Measurements from ENCODE around the gene ITSN2. TPM values are rescaled to one million over a fixed set of nuclear protein-coding genes. Genes with fewer than 3 reads are reported as not detected.

ITSN2 gene
- polyA plus RNA-seq, 1 donor (not counting 4 experiments of a cell fraction or from before 2014, with no cell fraction given): 19.7 TPM

GRCh38 chr2:24163186-24163585 lies 197.2 kb downstream of the ITSN2 start:
- Histone ChIP-seq H3K27ac (ENCODE audit: control insufficient read depth, insufficient read depth, low read length) (no peak overlapping the region), H3K36me3 (ENCODE audit: control insufficient read depth in 2 of 2, extremely low read depth in 1 of 2, insufficient read depth in 2 of 2, low read length in 2 of 2) (no peaks in the 10 kb centered on the region), H3K4me3 (ENCODE audit: control insufficient read depth in 2 of 3, extremely low read depth in 1 of 3, insufficient read depth in 2 of 3, low read depth in 1 of 3, low read length in 3 of 3) (no peak overlapping the region), H3K4me1 (ENCODE audit: control insufficient read depth, extremely low read depth, insufficient read depth, low read length) (no peaks in the 10 kb centered on the region), H3K9ac (ENCODE audit: control insufficient read depth, extremely low read depth, insufficient read depth, low read length) (no peak overlapping the region), H3K27me3 (ENCODE audit: control insufficient read depth, extremely low read depth, insufficient read depth, low read length) (no peaks in the 10 kb centered on the region), H3K4me2 (ENCODE audit: control insufficient read depth, extremely low read depth, insufficient read depth, low read depth, low read length) (no peak overlapping the region), H3K9me1 (ENCODE audit: control insufficient read depth, extremely low read depth, insufficient read depth, low read length) (no peaks in the 10 kb centered on the region), H3K79me2 (ENCODE audit: control insufficient read depth, insufficient read depth, low read length) (no peaks in the 10 kb centered on the region), H3K9me3 (ENCODE audit: control insufficient read depth, low read depth, low read length) (no peaks in the 10 kb centered on the region), H4K20me1 (ENCODE audit: control insufficient read depth, extremely low read depth, insufficient read depth, low read length) (no peaks in the 10 kb centered on the region), H2AFZ (ENCODE audit: control insufficient read depth, low read length) (no peak overlapping the region)
- dilution Hi-C loops (cut with MboI; ENCODE audit: extremely low pct_ligation_motif_present, low sequenced_read_pairs): no loop called here
- TF ChIP-seq EZH2 (IDR thresholded peaks at IDR 0.05; ENCODE audit: low read length) (no peak), CTCF (optimal IDR thresholded peaks at IDR 0.05 in 1 of 3, IDR thresholded peaks at IDR 0.05 in 1 of 3, conservative IDR thresholded peaks at IDR 0.05 in 1 of 3; ENCODE audit: extremely low read depth in 1 of 3, insufficient read depth in 2 of 3, low read length in 3 of 3) (no peak)
- FAIRE-seq (no peak), DNase-seq (ENCODE audit: low read depth, low spot score) (no peak)

- Histone ChIP-seq H3K9me1 (ENCODE audit: control insufficient read depth, extremely low read depth, insufficient read depth, low read length) (no peaks in the 10 kb centered on the region), H3K79me2 (ENCODE audit: control insufficient read depth, insufficient read depth, low read length) (no peaks in the 10 kb centered on the region), H4K20me1 (ENCODE audit: control insufficient read depth, extremely low read depth, insufficient read depth, low read length) (no peaks in the 10 kb centered on the region), H3K36me3 (ENCODE audit: control insufficient read depth in 2 of 2, extremely low read depth in 1 of 2, insufficient read depth in 2 of 2, low read length in 2 of 2) (no peaks in the 10 kb centered on the region), H3K27me3 (ENCODE audit: control insufficient read depth, extremely low read depth, insufficient read depth, low read length) (no peaks in the 10 kb centered on the region), H3K4me3 (ENCODE audit: control insufficient read depth in 2 of 3, extremely low read depth in 1 of 3, insufficient read depth in 2 of 3, low read depth in 1 of 3, low read length in 3 of 3) (no peak overlapping the region), H2AFZ (ENCODE audit: control insufficient read depth, low read length) (no peak overlapping the region), H3K4me2 (ENCODE audit: control insufficient read depth, extremely low read depth, insufficient read depth, low read depth, low read length) (no peak overlapping the region), H3K27ac (ENCODE audit: control insufficient read depth, insufficient read depth, low read length) (no peak overlapping the region), H3K4me1 (ENCODE audit: control insufficient read depth, extremely low read depth, insufficient read depth, low read length) (no peaks in the 10 kb centered on the region), H3K9me3 (ENCODE audit: control insufficient read depth, low read depth, low read length) (no peaks in the 10 kb centered on the region), H3K9ac (ENCODE audit: control insufficient read depth, extremely low read depth, insufficient read depth, low read length) (no peak overlapping the region)
- TF ChIP-seq EZH2 (IDR thresholded peaks at IDR 0.05; ENCODE audit: low read length) (no peak), CTCF (optimal IDR thresholded peaks at IDR 0.05 in 1 of 3, IDR thresholded peaks at IDR 0.05 in 1 of 3, conservative IDR thresholded peaks at IDR 0.05 in 1 of 3; ENCODE audit: extremely low read depth in 1 of 3, insufficient read depth in 2 of 3, low read length in 3 of 3) (no peak)
- dilution Hi-C loops (cut with MboI; ENCODE audit: extremely low pct_ligation_motif_present, low sequenced_read_pairs): no loop called here
- DNase-seq (ENCODE audit: low read depth, low spot score) (no peak), FAIRE-seq (no peak)
Observed at GRCh38 chr2:24162494-24162893, 197.8 kb downstream of the ITSN2 start.

All from keratinocyte (primary cell).